Activated naive CD4-positive, alpha-beta T cell treated with anti-CD3 and anti-CD28 coated beads for 36 hours (primary cell): Measurements from ENCODE around the gene BRD4. TPM values are rescaled to one million over a fixed set of nuclear protein-coding genes. Genes with fewer than 3 reads are reported as not detected.
"Not testable (repeated sequence)": the region's sequence is repeated elsewhere in the genome, so short reads cannot be mapped to it uniquely, and the experiment has no call there.

Experiments used
- CTCF ChIA-PET: fragments of 350-600 bp; sonication (Branson Sonifier 250); formaldehyde crosslinking; loops from one replicate; lab custom pipeline; 2021; ENCODE audit warnings: antibody characterized with exemption; lab: Charles Lee
- DNase-seq: peaks from one replicate; pipeline ENCODE4 v3.0.0-alpha.2; 2020
- H3K27ac Mint-ChIP-seq: one replicate; pipeline ENCODE4 v1.8.0; 2021; ENCODE audit warnings: mild to moderate bottlenecking, mixed read lengths
- H3K27me3 Mint-ChIP-seq: one replicate; pipeline ENCODE4 v1.8.0; 2021; ENCODE audit warnings: low read depth, mixed read lengths
- H3K36me3 Mint-ChIP-seq: one replicate; pipeline ENCODE4 v1.8.0; 2021; ENCODE audit warnings: low read depth, mixed read lengths
- H3K4me1 Mint-ChIP-seq: one replicate; pipeline ENCODE4 v1.8.0; 2021; ENCODE audit warnings: low read depth, mixed read lengths
- H3K4me3 Mint-ChIP-seq: one replicate; pipeline ENCODE4 v1.8.0; 2021; ENCODE audit warnings: mild to moderate bottlenecking, moderate library complexity, mixed read lengths
- H3K9me3 Mint-ChIP-seq: one replicate; pipeline ENCODE4 v1.8.0; 2021; ENCODE audit warnings: mixed read lengths
- intact Hi-C: fragments of 100-400 bp; cut with micrococcal nuclease; formaldehyde crosslinking; loops from one replicate; pipeline ENCODE4 v1.15.1; 2023
- total RNA-seq, 2 experiments: library from RNA; stranded (reverse); gene quantifications; one replicate each; pipeline ENCODE4 v1.2.3, GENCODE V29; 2021

BRD4 gene
- total RNA-seq, 2 experiments from 2014 or later = 109 to 111 TPM

GRCh38 chr19:15357906-15358305 is 25.6 kb upstream of the BRD4 start:
- Mint-ChIP-seq H3K9me3 (no peaks in the 10 kb centered on the region), H3K27me3 (no peaks in the 10 kb centered on the region), H3K36me3 (peaks cover 43% of the 10 kb centered on the region), H3K4me1 (no peaks in the 10 kb centered on the region), H3K27ac (peak overlapping the region; percentile 24), H3K4me3 (no peak overlapping the region)
- CTCF ChIA-PET = interaction anchor here (0.9 kb wide), 1 partner anchor 62 kb away, joined by 3 read pairs; no protein-coding TSS in a partner anchor
- DNase-seq = no peak
- intact Hi-C loops = no loop called here

DNA sequence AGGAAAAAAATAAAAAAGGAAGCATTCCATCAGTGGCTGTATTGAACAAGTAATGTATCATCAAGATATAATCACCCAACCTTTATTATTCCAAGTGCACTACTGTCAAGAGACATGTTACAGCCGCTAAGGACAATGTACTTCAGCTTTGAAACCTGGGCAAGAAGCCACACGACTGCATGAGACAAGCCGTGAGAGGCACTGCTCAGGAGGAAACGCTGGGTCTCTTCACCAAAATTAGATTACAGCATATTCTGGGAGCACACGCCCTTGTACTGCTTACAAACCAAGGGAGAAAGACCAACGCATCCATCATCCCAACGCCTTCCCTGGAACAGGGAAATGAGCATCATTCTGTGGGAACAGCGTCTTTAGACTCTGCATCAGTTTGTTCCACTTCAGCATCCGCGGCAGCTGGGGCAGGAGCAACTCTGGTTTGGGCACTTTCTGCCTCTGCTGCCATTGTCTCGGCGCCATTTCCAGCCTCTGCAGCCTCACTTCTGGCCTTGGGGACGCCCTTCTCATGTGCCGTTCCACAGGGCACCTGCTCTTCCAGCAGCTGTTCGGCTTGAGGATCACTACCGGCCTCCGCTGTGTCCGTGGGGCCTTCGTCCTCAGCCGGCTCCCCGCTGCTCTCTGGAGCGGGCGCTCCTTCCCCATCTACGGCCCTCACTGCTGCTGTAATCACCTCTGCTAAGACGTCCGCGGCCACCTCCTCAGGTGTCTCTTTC is 22.4 kb upstream of the BRD4 start:
- intact Hi-C loops = no loop called here
- no peaks in the 10 kb centered on the region for H3K9me3 Mint-ChIP-seq
- peaks cover 33% of the 10 kb centered on the region for H3K36me3 Mint-ChIP-seq
- no peak overlapping the region for H3K27ac Mint-ChIP-seq
- H3K4me3 Mint-ChIP-seq = no peak overlapping the region
- no peak for DNase-seq
- CTCF ChIA-PET = interaction anchor here (0.6 kb wide), 1 partner anchor 973 kb away, joined by 3 read pairs; no protein-coding TSS in a partner anchor
- H3K4me1 Mint-ChIP-seq = no peaks in the 10 kb centered on the region
- no peaks in the 10 kb centered on the region for H3K27me3 Mint-ChIP-seq

DNA sequence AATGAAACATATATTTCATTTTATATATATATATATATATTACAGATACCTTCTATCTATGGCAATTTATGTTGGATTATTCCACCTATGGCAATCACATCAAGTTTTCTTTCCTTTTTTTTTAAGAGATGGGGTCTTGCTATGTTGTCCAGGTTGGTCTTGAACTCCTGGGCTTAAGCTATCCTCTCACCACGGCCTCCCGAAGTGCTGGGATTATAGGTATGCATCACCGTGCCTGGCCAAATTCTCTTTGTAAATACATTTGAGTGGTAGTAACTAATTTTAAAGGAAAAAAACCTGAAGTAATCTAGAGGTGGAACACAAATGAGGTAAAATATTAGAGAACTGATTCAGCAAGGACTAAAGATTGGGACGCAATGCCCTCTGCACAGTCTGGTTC is 21.6 kb upstream of the BRD4 start:
- Mint-ChIP-seq H3K36me3 (peaks cover 28% of the 10 kb centered on the region), H3K27me3 (no peaks in the 10 kb centered on the region), H3K27ac (no peak overlapping the region), H3K4me3 (no peak overlapping the region), H3K4me1 (no peaks in the 10 kb centered on the region), H3K9me3 (no peaks in the 10 kb centered on the region)
- DNase-seq = no peak
- intact Hi-C loops = no loop called here
- CTCF ChIA-PET = no interaction called here

GRCh38 chr19:15352535-15352934 is 20.2 kb upstream of the BRD4 start:
- H3K9me3 Mint-ChIP-seq, H3K4me3 Mint-ChIP-seq, H3K4me1 Mint-ChIP-seq, H3K27ac Mint-ChIP-seq, DNase-seq, H3K27me3 Mint-ChIP-seq, CTCF ChIA-PET, intact Hi-C loops: not testable (repeated sequence)
- peaks cover 16% of the 10 kb centered on the region for H3K36me3 Mint-ChIP-seq

- H3K27me3 Mint-ChIP-seq, intact Hi-C loops, H3K36me3 Mint-ChIP-seq, CTCF ChIA-PET, H3K27ac Mint-ChIP-seq, DNase-seq, H3K4me3 Mint-ChIP-seq, H3K9me3 Mint-ChIP-seq, H3K4me1 Mint-ChIP-seq: not testable (repeated sequence)
Observed at GRCh38 chr19:15341328-15341727, 9.0 kb upstream of the BRD4 start.

- no peak overlapping the region for H3K4me3 Mint-ChIP-seq
- DNase-seq = no peak
- no peak overlapping the region for H3K27ac Mint-ChIP-seq
- no peaks in the 10 kb centered on the region for H3K36me3 Mint-ChIP-seq
- CTCF ChIA-PET = interaction anchor here (0.7 kb wide), 1 partner anchor 204 kb away, joined by 3 read pairs; no protein-coding TSS in a partner anchor
- intact Hi-C loops = no loop called here
- no peaks in the 10 kb centered on the region for H3K9me3 Mint-ChIP-seq
- H3K27me3 Mint-ChIP-seq = no peaks in the 10 kb centered on the region
- H3K4me1 Mint-ChIP-seq = no peaks in the 10 kb centered on the region
Observed at GRCh38 chr19:15340086-15340485, 7.7 kb upstream of the BRD4 start.

DNA sequence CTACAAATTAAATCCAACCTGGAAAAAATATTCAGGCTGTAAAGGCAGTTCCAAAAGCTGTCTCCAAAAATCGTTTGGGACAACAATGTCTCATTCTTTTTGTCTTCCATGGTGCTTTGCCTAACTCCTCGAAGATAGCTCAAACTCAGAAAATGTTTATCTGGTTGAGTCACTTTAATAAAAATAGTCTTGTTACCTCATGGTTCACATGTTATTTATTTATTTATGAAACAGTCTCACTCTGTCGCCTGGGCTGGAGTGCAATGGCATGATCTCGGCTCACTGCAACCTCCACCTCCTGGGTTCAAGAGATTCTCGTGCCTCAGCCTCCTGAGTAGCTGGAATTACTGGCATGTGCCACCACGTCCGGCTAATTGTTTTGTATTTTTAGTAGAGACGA is 4.9 kb upstream of the BRD4 start:
- Mint-ChIP-seq H3K27ac (no peak overlapping the region), H3K9me3 (no peaks in the 10 kb centered on the region), H3K4me3 (no peak overlapping the region), H3K27me3 (no peaks in the 10 kb centered on the region), H3K36me3 (no peaks in the 10 kb centered on the region), H3K4me1 (peaks cover 13% of the 10 kb centered on the region)
- intact Hi-C loops = loop anchor here (10.0 kb wide), 1 partner anchor 212 kb away; a partner anchor contains a TSS
- CTCF ChIA-PET = interaction anchor here (0.8 to 1.1 kb wide), 2 partner anchors 9 to 186 kb away, joined by 3 to 4 read pairs; no protein-coding TSS in a partner anchor
- no peak for DNase-seq

DNA sequence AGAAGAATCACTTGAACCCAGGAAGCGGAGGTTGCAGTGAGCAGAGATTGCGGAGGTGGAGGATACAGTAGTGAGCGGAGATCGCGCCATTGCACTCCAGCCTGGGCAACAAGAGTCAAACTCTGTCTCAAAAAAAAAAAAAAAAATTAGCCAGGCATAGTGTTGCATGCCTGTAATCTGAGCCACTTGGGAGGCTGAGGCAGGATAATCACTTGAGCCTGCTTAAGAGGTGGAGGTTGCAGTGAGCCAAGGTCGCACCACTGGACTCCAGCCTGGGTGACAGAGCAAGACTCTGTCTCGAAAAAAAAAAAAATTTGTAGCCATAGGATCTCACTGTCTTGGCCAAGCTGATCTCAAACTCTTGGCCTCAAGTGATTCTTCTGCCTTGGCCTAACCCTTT is 3.7 kb upstream of the BRD4 start:
- H3K27me3 Mint-ChIP-seq, CTCF ChIA-PET, H3K4me3 Mint-ChIP-seq, DNase-seq, H3K9me3 Mint-ChIP-seq, H3K36me3 Mint-ChIP-seq, H3K27ac Mint-ChIP-seq: not testable (repeated sequence)
- H3K4me1 Mint-ChIP-seq = peaks cover 13% of the 10 kb centered on the region
- intact Hi-C loops = loop anchor here (10.0 kb wide), 1 partner anchor 211 kb away; a partner anchor contains a TSS

DNA sequence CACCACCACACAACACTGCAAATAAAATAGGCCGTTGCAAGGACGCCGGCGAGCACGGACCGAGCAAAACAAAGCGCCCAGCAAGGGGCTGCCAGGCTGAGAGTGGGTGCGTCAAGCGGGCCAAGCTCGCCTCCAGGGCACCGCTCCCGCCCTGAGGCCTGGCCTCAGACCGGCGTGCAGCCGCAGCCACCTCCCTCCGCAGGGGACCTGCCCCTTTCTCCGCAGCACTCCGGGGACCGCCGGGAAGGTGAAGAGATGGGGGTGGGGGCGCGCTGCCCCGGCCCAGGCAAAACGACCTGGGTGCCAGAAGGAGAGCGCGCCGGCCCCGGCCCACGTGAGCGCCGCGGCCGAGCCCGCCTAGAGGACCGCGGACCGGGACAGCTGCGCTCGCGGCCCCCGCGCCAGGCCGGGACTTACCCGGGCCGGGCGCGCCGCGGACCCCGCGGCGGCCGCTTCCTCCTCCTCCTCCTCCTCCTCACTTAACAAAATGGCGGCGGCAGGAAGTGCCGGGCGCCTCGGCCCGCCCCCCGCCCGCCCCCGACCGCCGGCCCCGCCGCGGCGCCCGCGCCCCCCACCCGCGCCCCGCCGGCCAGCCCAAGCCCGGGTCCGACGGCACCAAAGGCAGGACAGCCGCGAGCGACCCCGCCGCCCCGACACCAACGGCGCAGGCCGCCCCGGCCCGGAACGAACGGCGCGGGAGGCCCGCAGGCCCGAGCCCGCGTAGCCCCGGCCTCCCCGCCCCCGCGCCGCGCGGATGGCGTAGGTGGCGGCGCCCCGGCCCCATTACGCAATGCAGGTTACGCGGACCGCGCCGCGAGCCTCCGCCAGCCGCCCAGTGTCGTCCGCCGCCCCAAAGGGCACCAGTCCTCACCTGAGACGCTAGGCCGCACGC is 674 bp downstream of the BRD4 start:
- CTCF ChIA-PET = no interaction called here
- no peaks in the 10 kb centered on the region for H3K27me3 Mint-ChIP-seq
- peaks cover 16% of the 10 kb centered on the region for H3K36me3 Mint-ChIP-seq
- H3K9me3 Mint-ChIP-seq = no peaks in the 10 kb centered on the region
- H3K4me3 Mint-ChIP-seq = peak overlapping the region; percentile 94
- peak; percentile 56 for DNase-seq
- peak overlapping the region; percentile 93 for H3K27ac Mint-ChIP-seq
- intact Hi-C loops = loop anchor here (1.0 to 10.0 kb wide), 5 partner anchors 31 to 226 kb away; partner anchors contain the start of gene AKAP8
- H3K4me1 Mint-ChIP-seq = peaks cover 53% of the 10 kb centered on the region

DNA sequence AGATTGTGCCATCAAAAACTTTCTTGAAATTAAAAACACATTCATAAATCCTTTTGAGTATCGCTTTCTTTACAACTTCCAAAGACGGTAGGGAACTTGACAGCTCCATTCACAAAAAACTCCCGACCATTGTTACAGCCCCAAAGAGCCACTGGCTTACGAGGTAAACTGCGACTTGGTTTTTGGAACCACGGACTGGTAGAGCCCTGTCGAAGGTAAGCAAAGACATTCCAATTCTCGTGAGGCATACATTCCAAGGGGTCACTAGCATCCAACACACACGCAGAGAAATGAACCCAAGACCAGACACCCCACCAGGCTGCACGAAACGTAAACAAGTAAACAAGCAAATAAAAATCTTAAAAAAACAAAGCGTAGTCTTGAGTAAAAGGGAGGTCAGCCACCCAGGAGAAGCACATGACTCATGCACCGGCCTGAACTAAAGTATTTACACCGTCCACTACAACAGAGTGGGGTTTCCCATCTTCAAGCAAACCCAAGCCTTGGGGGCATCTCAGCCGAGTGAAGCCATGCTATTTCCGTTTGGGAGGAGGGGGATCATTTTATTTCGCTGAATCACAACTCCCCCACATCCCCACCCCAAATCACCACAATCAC is 1.4 kb downstream of the BRD4 start:
- Mint-ChIP-seq H3K4me1 (peaks cover 59% of the 10 kb centered on the region), H3K4me3 (peak overlapping the region; percentile 94), H3K27ac (peak overlapping the region; percentile 93), H3K27me3 (no peaks in the 10 kb centered on the region), H3K9me3 (no peaks in the 10 kb centered on the region), H3K36me3 (peaks cover 16% of the 10 kb centered on the region)
- CTCF ChIA-PET = interaction anchor here (0.6 kb wide), 1 partner anchor 104 kb away, joined by 3 read pairs; no protein-coding TSS in a partner anchor
- peak; percentile 29 for DNase-seq
- intact Hi-C loops = loop anchor here (1.0 to 10.0 kb wide), 5 partner anchors 13 to 226 kb away; a partner anchor contains a TSS

GRCh38 chr19:15328312-15328711 is 4.0 kb downstream of the BRD4 start:
- H3K4me3 Mint-ChIP-seq = no peak overlapping the region
- intact Hi-C loops = no loop called here
- DNase-seq = no peak
- peaks cover 1% of the 10 kb centered on the region for H3K9me3 Mint-ChIP-seq
- peaks cover 19% of the 10 kb centered on the region for H3K36me3 Mint-ChIP-seq
- H3K27ac Mint-ChIP-seq = no peak overlapping the region
- H3K27me3 Mint-ChIP-seq = no peaks in the 10 kb centered on the region
- CTCF ChIA-PET = no interaction called here
- peaks cover 77% of the 10 kb centered on the region for H3K4me1 Mint-ChIP-seq
